T-helper 2 cell treated with Interferon-gamma antibody and Interleukin-4, amounts not matched to agents 5 μg/mL and 100 μg/mL, for 36 hours (primary cell): ENCODE measurements around the gene TAF11.
"Not testable (repeated sequence)": the region's sequence is repeated elsewhere in the genome, so short reads cannot be mapped to it uniquely, and the experiment has no call there.

ENCODE experiments used
- DNase-seq: peaks from one replicate; pipeline ENCODE4 v3.0.0; 2021; ENCODE audit warnings: low spot score
- H3K27ac Mint-ChIP-seq: one replicate; pipeline ENCODE4 v1.8.0; 2021; ENCODE audit warnings: mild to moderate bottlenecking, mixed read lengths
- H3K27me3 Mint-ChIP-seq: one replicate; pipeline ENCODE4 v1.8.0; 2021; ENCODE audit warnings: low read depth, mixed read lengths
- H3K36me3 Mint-ChIP-seq: one replicate; pipeline ENCODE4 v1.8.0; 2021; ENCODE audit warnings: low read depth, mixed read lengths
- H3K4me1 Mint-ChIP-seq: one replicate; pipeline ENCODE4 v1.8.0; 2021; ENCODE audit warnings: low read depth, mixed read lengths
- H3K4me3 Mint-ChIP-seq: one replicate; pipeline ENCODE4 v1.8.0; 2022; ENCODE audit warnings: mild to moderate bottlenecking, moderate library complexity, mixed read lengths
- H3K9me3 Mint-ChIP-seq: one replicate; pipeline ENCODE4 v1.8.0; 2021; ENCODE audit warnings: mixed read lengths

The TAF11 gene

DNA sequence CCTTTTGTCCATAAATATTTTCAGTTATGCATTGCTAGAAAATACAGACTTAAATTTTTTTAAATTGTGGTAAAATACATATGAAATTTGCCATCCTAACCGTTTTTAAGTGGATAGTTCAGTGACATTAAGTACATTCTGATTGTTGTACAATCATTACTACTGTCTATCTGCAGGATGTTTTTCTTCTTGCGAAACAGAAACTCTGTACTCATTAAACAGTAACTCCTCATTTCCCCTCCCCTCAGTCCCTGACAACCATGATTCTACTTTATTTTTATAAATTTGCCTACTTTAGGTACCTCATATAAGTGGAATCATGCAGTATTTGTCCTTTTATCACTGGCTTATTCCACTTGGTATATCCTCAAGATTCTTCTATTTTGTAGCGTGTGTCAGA lies 21.3 kb downstream of the TAF11 start:
- Mint-ChIP-seq H3K9me3 (no peaks in the 10 kb centered on the region), H3K27me3 (no peaks in the 10 kb centered on the region), H3K36me3 (peaks cover 9% of the 10 kb centered on the region), H3K27ac (no peak overlapping the region), H3K4me1 (peaks cover 3% of the 10 kb centered on the region), H3K4me3 (no peak overlapping the region)
- no peak for DNase-seq

DNA sequence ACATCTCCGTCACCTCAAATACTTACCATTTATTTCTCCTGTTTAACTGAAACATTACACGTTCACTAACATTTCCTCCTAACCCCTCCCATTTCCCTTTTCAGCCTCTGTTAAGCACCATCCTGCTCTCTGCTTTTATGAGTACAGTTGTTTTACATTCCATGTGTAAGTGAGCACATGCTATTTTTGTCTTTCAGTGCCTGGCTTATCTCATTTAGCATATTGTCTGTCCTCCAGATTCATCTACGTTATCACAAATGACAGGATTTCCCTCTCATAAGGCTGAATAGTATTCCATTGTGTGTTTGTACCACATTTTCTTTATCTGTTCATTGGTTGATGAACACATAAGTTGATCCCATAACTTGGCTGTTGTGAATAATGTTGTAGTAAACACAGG lies 22.7 kb downstream of the TAF11 start:
- no peak overlapping the region for H3K27ac Mint-ChIP-seq
- no peaks in the 10 kb centered on the region for H3K27me3 Mint-ChIP-seq
- DNase-seq, result no peak
- no peaks in the 10 kb centered on the region for H3K9me3 Mint-ChIP-seq
- H3K4me3 Mint-ChIP-seq, result no peak overlapping the region
- H3K36me3 Mint-ChIP-seq, result peaks cover 3% of the 10 kb centered on the region
- H3K4me1 Mint-ChIP-seq, result peaks cover 3% of the 10 kb centered on the region

DNA sequence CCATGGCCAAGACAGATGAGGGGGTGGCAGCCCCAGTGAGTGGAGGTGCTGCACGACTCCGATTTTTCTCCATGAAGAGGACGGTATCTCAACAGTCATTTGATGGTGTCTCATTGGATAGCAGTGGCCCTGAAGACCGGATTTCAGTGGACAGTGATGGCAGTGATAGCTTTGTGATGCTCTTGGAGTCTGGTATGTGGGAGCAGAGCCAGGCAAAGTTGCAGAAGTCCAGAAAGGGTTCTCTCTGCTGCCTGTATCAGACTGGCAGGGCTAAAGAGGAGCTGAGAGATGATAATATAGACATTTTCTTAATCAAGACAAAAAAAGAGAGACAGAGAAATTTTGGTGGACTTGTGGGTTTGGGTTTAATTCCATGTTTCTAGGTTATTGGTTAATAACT lies 23.8 kb downstream of the TAF11 start:
- Mint-ChIP-seq H3K27ac (no peak overlapping the region), H3K4me3 (no peak overlapping the region)

DNA sequence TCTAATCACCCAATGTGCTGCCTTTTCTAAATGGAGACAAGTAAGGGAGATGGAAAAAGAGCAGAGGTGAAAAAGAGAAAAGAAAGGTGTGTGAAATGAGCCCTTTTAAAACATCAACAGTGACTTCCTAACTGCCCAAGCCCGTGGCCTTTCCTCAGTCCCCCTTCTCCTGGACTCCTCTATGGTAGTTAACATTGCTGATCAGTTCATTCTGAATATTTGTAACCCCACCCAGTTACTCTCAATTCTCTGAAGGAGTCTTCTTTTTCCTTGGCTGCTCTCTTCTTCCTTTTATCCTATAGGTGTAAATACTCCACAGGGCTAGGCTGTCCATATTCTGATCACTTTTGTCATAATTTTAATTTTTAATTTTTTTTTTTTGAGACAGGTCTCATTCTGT lies 27.1 kb downstream of the TAF11 start:
- no peaks in the 10 kb centered on the region for H3K9me3 Mint-ChIP-seq
- H3K36me3 Mint-ChIP-seq, result peaks cover 10% of the 10 kb centered on the region
- DNase-seq, result no peak
- H3K4me1 Mint-ChIP-seq, result peaks cover 3% of the 10 kb centered on the region
- no peak overlapping the region for H3K27ac Mint-ChIP-seq
- H3K27me3 Mint-ChIP-seq, result no peaks in the 10 kb centered on the region
- no peak overlapping the region for H3K4me3 Mint-ChIP-seq

More for the DNA sequence above, 23.8 kb downstream of the TAF11 start:
- no peak for DNase-seq
- Mint-ChIP-seq H3K36me3 (peaks cover 3% of the 10 kb centered on the region), H3K27me3 (no peaks in the 10 kb centered on the region), H3K4me1 (peaks cover 3% of the 10 kb centered on the region), H3K9me3 (no peaks in the 10 kb centered on the region)

DNA sequence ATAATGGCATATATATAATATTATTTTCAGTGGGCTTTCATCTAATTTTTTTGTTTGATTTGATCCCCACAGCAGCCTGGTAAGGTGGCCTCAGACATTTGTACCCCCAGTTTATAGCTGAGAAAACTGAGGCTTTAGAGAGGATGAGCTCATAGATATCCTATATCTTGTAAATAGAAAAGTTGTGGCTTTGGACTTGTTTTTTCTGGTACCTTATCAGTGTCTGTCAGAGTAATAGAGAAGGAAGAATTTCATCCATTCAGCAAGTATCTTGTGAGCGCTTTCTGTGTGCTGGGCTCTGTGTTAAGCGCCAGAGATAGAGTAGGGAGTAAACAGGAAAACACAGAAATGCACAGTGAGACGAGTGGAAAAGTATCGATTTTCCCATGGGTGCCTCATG lies 27.9 kb downstream of the TAF11 start:
- H3K4me3 Mint-ChIP-seq, result no peak overlapping the region
- H3K27ac Mint-ChIP-seq, result no peak overlapping the region
- no peak for DNase-seq
- H3K27me3 Mint-ChIP-seq, result no peaks in the 10 kb centered on the region
- peaks cover under 1% of the 10 kb centered on the region for H3K4me1 Mint-ChIP-seq
- peaks cover 10% of the 10 kb centered on the region for H3K36me3 Mint-ChIP-seq
- H3K9me3 Mint-ChIP-seq, result no peaks in the 10 kb centered on the region

DNA sequence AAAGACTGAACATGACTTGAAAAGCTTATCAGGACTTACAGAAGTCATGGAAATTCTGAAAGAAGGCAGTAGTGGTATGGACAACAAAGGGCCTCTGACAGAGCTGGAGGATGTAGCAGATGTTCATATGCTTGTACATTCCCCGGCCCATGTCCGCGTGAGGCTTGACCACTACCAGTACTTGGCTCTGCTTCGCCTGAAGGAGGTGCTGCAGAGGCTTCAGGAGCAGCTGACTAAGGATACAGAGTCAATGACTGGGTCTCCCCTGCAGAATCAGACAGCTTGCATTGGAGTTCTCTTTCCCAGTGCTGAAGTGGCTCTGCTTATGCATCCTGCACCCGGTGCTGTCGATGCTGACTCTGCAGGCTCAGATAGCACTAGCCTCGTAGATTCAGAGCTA lies 29.2 kb downstream of the TAF11 start:
- Mint-ChIP-seq H3K9me3 (no peaks in the 10 kb centered on the region), H3K36me3 (peaks cover 10% of the 10 kb centered on the region), H3K27me3 (no peaks in the 10 kb centered on the region), H3K4me3 (no peak overlapping the region), H3K27ac (no peak overlapping the region), H3K4me1 (no peaks in the 10 kb centered on the region)
- no peak for DNase-seq

DNA sequence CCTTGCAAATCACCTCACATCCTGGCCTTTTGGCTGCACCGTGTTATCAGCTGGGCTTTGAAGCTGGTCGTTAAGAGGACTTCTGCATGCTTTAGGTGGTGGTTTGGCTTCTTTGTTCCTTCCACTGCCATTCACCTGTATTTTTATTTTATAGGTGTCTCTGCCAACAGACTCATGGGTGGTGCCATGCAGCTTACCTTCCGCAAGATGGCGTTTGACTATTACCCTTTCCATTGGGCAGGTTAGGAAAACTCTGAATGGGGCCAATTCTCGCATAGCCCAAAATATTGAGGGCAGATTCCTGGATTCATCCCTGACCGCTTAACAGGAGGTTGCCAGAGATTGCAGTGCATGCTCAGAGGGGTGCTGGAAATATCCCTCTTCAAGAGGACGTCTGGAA lies 32.4 kb downstream of the TAF11 start:
- Mint-ChIP-seq H3K27me3 (no peaks in the 10 kb centered on the region), H3K4me1 (no peaks in the 10 kb centered on the region), H3K9me3 (no peaks in the 10 kb centered on the region), H3K4me3 (no peak overlapping the region), H3K27ac (no peak overlapping the region), H3K36me3 (peaks cover 12% of the 10 kb centered on the region)
- DNase-seq, result no peak

DNA sequence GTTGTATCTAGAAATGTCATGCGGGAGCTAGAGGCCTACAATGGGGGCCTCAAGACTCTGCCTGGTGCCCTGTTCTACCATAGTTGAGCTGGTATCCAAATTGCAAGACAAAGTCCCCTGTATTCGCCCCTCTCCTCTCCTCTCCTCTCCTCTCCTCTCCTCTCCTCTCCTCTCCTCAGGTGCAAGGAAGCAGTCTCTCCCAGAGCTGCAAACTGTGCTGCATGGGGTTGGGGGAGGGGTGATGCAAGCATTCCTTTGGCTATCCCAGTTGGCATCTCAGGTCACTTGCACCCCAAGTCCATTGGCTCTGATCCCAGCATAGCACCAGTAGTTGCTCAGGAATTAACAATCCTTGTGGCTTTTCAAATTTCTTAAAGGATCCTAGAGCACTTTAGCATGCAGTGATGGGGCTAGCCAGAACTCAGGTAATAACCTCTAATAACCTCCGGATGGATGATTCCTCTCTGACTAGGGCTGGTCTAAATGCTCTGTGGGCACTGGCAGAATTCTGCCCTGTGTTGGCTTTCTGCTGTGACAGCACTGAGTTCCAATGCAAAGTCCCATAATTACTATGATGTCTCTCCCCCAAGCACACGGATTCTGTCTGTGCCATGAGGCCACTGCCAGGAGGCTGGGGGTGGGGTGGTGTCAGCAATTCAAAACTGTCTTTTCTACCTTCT lies 35.3 kb downstream of the TAF11 start:
- Mint-ChIP-seq H3K27ac (no peak overlapping the region), H3K4me3 (no peak overlapping the region), H3K4me1 (no peaks in the 10 kb centered on the region), H3K36me3 (peaks cover 12% of the 10 kb centered on the region), H3K27me3 (no peaks in the 10 kb centered on the region), H3K9me3 (no peaks in the 10 kb centered on the region)
- no peak for DNase-seq

DNA sequence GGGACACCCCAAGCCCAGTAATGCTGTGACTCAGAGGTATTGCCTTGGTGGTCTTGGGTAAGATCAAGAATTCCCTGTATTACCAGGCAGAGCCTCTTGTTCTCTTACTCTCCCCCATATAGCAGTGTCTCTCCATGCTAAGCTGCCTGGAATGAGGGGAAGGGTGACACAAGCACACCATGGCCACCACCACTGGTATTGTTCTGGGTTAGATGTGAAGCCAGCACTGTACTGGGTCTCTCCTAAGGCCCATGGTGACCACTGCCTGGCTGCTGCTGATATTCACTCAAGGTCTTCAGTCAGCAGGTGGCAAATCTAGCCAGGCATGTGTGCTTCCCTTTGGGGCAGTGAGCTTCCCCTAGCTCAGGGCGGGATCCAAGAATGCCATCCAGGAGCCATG lies 36.5 kb downstream of the TAF11 start:
- H3K36me3 Mint-ChIP-seq, result peaks cover 9% of the 10 kb centered on the region
- DNase-seq, result no peak
- no peaks in the 10 kb centered on the region for H3K27me3 Mint-ChIP-seq
- no peak overlapping the region for H3K27ac Mint-ChIP-seq
- H3K9me3 Mint-ChIP-seq, result no peaks in the 10 kb centered on the region
- no peaks in the 10 kb centered on the region for H3K4me1 Mint-ChIP-seq
- no peak overlapping the region for H3K4me3 Mint-ChIP-seq

DNA sequence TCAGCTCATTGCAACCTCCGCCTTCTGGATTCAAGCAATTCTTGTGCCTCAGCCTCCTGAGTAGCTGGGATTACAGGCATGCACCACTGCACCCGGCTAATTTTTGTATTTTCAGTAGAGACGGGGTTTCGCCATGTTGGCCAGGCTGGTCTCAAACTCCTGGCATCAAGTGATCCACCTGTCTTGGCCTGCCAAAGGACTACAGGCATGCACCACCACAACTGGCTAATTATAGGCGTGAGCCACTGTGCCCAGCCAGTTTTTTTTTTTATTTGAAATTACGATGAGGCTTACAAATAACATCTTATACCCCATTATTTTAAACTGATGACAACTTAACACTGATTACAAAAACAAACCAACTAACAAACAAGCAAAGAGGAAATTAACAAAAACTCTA lies 38.8 kb downstream of the TAF11 start:
- not testable (repeated sequence) for H3K4me3 Mint-ChIP-seq, H3K27me3 Mint-ChIP-seq, H3K4me1 Mint-ChIP-seq, DNase-seq, H3K36me3 Mint-ChIP-seq, H3K27ac Mint-ChIP-seq, H3K9me3 Mint-ChIP-seq

DNA sequence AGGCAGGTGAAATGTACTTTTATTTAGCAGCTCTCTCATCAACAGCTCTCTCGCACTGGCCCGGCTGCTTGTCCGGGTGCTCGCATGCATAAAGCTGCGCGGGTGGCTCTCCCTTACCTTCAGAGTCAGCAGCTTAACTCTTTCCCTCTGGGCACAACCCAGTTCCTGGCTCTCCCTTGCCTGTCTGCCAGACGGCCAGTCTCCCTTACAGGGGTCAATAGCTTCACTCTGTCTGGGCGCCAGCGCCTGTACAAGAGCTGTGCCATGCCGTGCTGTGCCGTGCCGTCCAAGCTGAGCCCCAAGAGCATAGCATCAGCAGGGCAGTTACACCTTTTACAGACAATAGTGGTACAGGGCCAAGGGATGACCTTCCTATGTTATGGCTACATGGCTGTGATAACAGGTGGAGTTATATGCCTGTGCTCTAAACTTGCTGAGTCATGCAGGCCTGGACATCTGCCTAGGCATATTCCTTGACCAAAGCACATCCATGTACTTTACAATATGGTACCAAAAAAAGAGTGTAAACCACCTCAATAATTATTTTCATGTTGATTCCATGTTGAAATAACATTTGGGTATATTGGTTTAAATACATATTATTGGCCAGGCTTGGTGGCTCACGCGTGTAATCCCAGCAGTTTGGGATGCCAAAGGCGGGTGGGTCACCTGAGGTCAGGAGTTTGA lies 48.0 kb downstream of the TAF11 start:
- H3K4me3 Mint-ChIP-seq, result no peak overlapping the region
- peaks cover 10% of the 10 kb centered on the region for H3K4me1 Mint-ChIP-seq
- H3K9me3 Mint-ChIP-seq, result no peaks in the 10 kb centered on the region
- peaks cover 23% of the 10 kb centered on the region for H3K36me3 Mint-ChIP-seq
- no peak for DNase-seq
- no peak overlapping the region for H3K27ac Mint-ChIP-seq
- H3K27me3 Mint-ChIP-seq, result no peaks in the 10 kb centered on the region

DNA sequence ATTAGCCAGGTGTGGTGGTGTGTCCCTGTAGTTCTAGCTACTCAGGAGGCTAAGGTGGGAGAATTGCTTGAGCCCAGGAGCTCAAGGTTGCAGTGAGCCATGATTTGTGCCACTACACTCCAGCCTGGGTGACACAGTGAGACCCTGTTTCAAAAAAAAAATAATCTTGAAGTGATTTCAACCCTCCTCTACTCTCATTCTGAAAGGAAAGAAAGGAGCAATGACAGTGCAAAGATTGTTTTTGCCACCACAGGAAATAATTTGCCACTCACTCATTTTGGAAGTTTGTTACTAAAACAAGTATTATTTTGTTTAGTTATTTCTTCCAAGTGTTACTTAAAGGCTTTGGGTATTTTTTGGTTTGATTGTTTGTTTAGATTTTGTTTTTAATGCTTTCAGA lies 50.3 kb downstream of the TAF11 start:
- H3K4me1 Mint-ChIP-seq, result peaks cover 11% of the 10 kb centered on the region
- H3K9me3 Mint-ChIP-seq, result no peaks in the 10 kb centered on the region
- H3K4me3 Mint-ChIP-seq, result no peak overlapping the region
- no peaks in the 10 kb centered on the region for H3K27me3 Mint-ChIP-seq
- peaks cover 30% of the 10 kb centered on the region for H3K36me3 Mint-ChIP-seq
- H3K27ac Mint-ChIP-seq, result no peak overlapping the region
- no peak for DNase-seq

DNA sequence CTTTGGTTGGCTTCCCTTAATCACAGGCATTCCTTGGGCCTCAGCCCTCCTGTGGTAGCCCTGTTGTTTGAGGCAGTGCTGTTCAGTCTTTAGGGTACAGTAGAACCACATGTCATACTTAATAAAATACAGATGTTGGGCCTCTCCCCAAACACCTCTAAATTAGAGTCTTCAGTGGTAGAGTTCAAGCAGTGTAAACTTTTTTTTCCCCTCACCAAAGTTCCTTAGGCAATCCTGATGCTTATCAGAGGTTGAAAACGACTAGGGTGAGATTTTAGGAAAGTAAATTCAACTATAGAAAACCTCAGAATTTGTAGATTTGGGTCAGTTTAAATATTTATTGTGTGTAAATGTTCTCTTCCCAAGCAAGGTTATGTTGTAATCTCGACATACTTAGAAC lies 51.4 kb downstream of the TAF11 start:
- Mint-ChIP-seq H3K4me3 (no peak overlapping the region), H3K9me3 (no peaks in the 10 kb centered on the region), H3K27ac (no peak overlapping the region), H3K36me3 (peaks cover 30% of the 10 kb centered on the region), H3K4me1 (peaks cover 9% of the 10 kb centered on the region), H3K27me3 (no peaks in the 10 kb centered on the region)
- DNase-seq, result no peak

DNA sequence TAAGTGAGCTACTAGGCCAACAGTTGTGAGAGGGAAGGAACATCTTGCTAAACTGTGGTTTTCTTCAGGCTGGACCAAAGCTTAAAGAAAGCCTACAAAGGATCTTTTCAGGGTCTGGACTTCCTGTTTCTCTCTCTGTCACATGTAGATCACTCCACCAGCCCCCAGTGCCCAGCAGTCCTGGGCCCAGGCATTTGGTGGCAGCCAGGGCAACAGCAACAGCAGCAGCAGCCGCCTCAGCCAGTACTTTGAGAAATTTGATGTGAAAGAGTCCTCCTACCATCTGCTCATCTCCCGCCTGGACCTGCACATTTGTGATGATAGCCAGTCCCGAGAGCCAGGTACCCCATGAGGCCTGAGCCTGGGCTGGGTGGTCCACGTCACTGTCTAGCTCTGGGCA lies 51.8 kb downstream of the TAF11 start:
- Mint-ChIP-seq H3K27me3 (no peaks in the 10 kb centered on the region), H3K4me3 (no peak overlapping the region), H3K9me3 (no peaks in the 10 kb centered on the region), H3K36me3 (peaks cover 30% of the 10 kb centered on the region), H3K27ac (no peak overlapping the region), H3K4me1 (peaks cover 9% of the 10 kb centered on the region)
- DNase-seq, result no peak
